Measurements from ENCODE around the gene BCL11B.

DNA sequence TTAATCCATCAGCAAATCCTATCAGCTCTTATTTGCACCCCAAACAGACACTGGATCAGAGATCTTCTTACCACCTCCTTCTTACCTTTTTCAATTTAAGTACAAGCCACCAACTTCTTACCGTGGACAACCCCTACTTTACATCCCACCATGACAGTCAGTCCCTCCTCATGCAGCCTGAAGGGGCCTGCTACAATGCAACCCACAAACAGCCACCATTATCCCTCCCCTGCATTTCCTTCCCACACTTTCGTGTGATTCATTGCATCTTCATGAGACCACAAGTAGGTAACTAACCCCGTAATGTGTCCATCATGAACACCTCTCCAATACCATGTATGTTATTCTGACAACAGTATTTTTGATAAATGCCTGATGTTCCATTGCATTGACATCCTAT, 108.6 kb downstream of the BCL11B start:
- TF ChIP-seq POLR2A (IDR thresholded peaks at IDR 0.05; ENCODE audit: low read length) (no peak), GATA1 (IDR thresholded peaks at IDR 0.05; ENCODE audit: low read depth, low read length) (no peak)

All from erythroblast (primary cell).